Measurements from ENCODE around the gene KAZN.

KAZN gene

GRCh38 chr1:14926229-14926628 lies 327.7 kb downstream of the KAZN start:
- H3K4me1 ChIP-seq (ENCODE audit: control insufficient read depth, insufficient read depth, low read length): peaks cover 6% of the 10 kb centered on the region
- H3K9me3 ChIP-seq (ENCODE audit: control insufficient read depth, insufficient read depth, low read length): no peaks in the 10 kb centered on the region
- H3K27me3 ChIP-seq (ENCODE audit: control insufficient read depth, insufficient read depth, low read length): peaks cover 35% of the 10 kb centered on the region
- no peak overlapping the region for H3K4me3 ChIP-seq (ENCODE audit: low read depth, low read length)
- H3K36me3 ChIP-seq (ENCODE audit: control insufficient read depth, insufficient read depth, low read length): no peaks in the 10 kb centered on the region
- no peak overlapping the region for H3K9ac ChIP-seq (ENCODE audit: low read depth, low read length)

GRCh38 chr1:14926818-14927575 lies 328.5 kb downstream of the KAZN start:
- Histone ChIP-seq H3K4me1 (ENCODE audit: control insufficient read depth, insufficient read depth, low read length) (peaks cover 6% of the 10 kb centered on the region), H3K9me3 (ENCODE audit: control insufficient read depth, insufficient read depth, low read length) (no peaks in the 10 kb centered on the region), H3K4me3 (ENCODE audit: low read depth, low read length) (no peak overlapping the region), H3K9ac (ENCODE audit: low read depth, low read length) (no peak overlapping the region), H3K27me3 (ENCODE audit: control insufficient read depth, insufficient read depth, low read length) (peaks cover 35% of the 10 kb centered on the region), H3K36me3 (ENCODE audit: control insufficient read depth, insufficient read depth, low read length) (no peaks in the 10 kb centered on the region)

GRCh38 chr1:14928412-14928811 lies 329.9 kb downstream of the KAZN start:
- Histone ChIP-seq H3K9me3 (ENCODE audit: control insufficient read depth, insufficient read depth, low read length) (no peaks in the 10 kb centered on the region), H3K9ac (ENCODE audit: low read depth, low read length) (no peak overlapping the region), H3K4me3 (ENCODE audit: low read depth, low read length) (no peak overlapping the region), H3K4me1 (ENCODE audit: control insufficient read depth, insufficient read depth, low read length) (peaks cover 6% of the 10 kb centered on the region), H3K27me3 (ENCODE audit: control insufficient read depth, insufficient read depth, low read length) (peaks cover 32% of the 10 kb centered on the region), H3K36me3 (ENCODE audit: control insufficient read depth, insufficient read depth, low read length) (no peaks in the 10 kb centered on the region)

- H3K4me1 ChIP-seq (ENCODE audit: control insufficient read depth, insufficient read depth, low read length): peaks cover 6% of the 10 kb centered on the region
Observed at GRCh38 chr1:14928886-14929546, 330.5 kb downstream of the KAZN start.

GRCh38 chr1:14929547-14930246 lies 331.2 kb downstream of the KAZN start:
- Histone ChIP-seq H3K9ac (ENCODE audit: low read depth, low read length) (no peak overlapping the region), H3K4me1 (ENCODE audit: control insufficient read depth, insufficient read depth, low read length) (peaks cover 6% of the 10 kb centered on the region), H3K9me3 (ENCODE audit: control insufficient read depth, insufficient read depth, low read length) (no peaks in the 10 kb centered on the region), H3K36me3 (ENCODE audit: control insufficient read depth, insufficient read depth, low read length) (no peaks in the 10 kb centered on the region), H3K27me3 (ENCODE audit: control insufficient read depth, insufficient read depth, low read length) (peaks cover 28% of the 10 kb centered on the region), H3K4me3 (ENCODE audit: low read depth, low read length) (no peak overlapping the region)

More at GRCh38 chr1:14928886-14929546, 330.5 kb downstream of the KAZN start:
- no peaks in the 10 kb centered on the region for H3K9me3 ChIP-seq (ENCODE audit: control insufficient read depth, insufficient read depth, low read length)
- no peaks in the 10 kb centered on the region for H3K36me3 ChIP-seq (ENCODE audit: control insufficient read depth, insufficient read depth, low read length)
- H3K9ac ChIP-seq (ENCODE audit: low read depth, low read length): no peak overlapping the region
- H3K4me3 ChIP-seq (ENCODE audit: low read depth, low read length): no peak overlapping the region
- peaks cover 29% of the 10 kb centered on the region for H3K27me3 ChIP-seq (ENCODE audit: control insufficient read depth, insufficient read depth, low read length)

- Histone ChIP-seq H3K4me3 (ENCODE audit: low read depth, low read length) (no peak overlapping the region), H3K9ac (ENCODE audit: low read depth, low read length) (no peak overlapping the region), H3K36me3 (ENCODE audit: control insufficient read depth, insufficient read depth, low read length) (no peaks in the 10 kb centered on the region), H3K4me1 (ENCODE audit: control insufficient read depth, insufficient read depth, low read length) (peaks cover 2% of the 10 kb centered on the region), H3K9me3 (ENCODE audit: control insufficient read depth, insufficient read depth, low read length) (no peaks in the 10 kb centered on the region), H3K27me3 (ENCODE audit: control insufficient read depth, insufficient read depth, low read length) (peaks cover 21% of the 10 kb centered on the region)
Observed at GRCh38 chr1:14930247-14930965, 331.9 kb downstream of the KAZN start.

GRCh38 chr1:14932034-14932638 lies 333.7 kb downstream of the KAZN start:
- Histone ChIP-seq H3K9ac (ENCODE audit: low read depth, low read length) (no peak overlapping the region), H3K27me3 (ENCODE audit: control insufficient read depth, insufficient read depth, low read length) (peaks cover 4% of the 10 kb centered on the region), H3K9me3 (ENCODE audit: control insufficient read depth, insufficient read depth, low read length) (no peaks in the 10 kb centered on the region), H3K4me3 (ENCODE audit: low read depth, low read length) (no peak overlapping the region), H3K36me3 (ENCODE audit: control insufficient read depth, insufficient read depth, low read length) (no peaks in the 10 kb centered on the region), H3K4me1 (ENCODE audit: control insufficient read depth, insufficient read depth, low read length) (peaks cover 1% of the 10 kb centered on the region)

GRCh38 chr1:14934867-14935266 lies 336.4 kb downstream of the KAZN start:
- Histone ChIP-seq H3K36me3 (ENCODE audit: control insufficient read depth, insufficient read depth, low read length) (no peaks in the 10 kb centered on the region), H3K27me3 (ENCODE audit: control insufficient read depth, insufficient read depth, low read length) (no peaks in the 10 kb centered on the region), H3K9ac (ENCODE audit: low read depth, low read length) (no peak overlapping the region), H3K9me3 (ENCODE audit: control insufficient read depth, insufficient read depth, low read length) (no peaks in the 10 kb centered on the region), H3K4me1 (ENCODE audit: control insufficient read depth, insufficient read depth, low read length) (peaks cover 5% of the 10 kb centered on the region), H3K4me3 (ENCODE audit: low read depth, low read length) (no peak overlapping the region)

- Histone ChIP-seq H3K4me3 (ENCODE audit: low read depth, low read length) (no peak overlapping the region), H3K27me3 (ENCODE audit: control insufficient read depth, insufficient read depth, low read length) (no peaks in the 10 kb centered on the region), H3K4me1 (ENCODE audit: control insufficient read depth, insufficient read depth, low read length) (peaks cover 5% of the 10 kb centered on the region), H3K36me3 (ENCODE audit: control insufficient read depth, insufficient read depth, low read length) (no peaks in the 10 kb centered on the region), H3K9ac (ENCODE audit: low read depth, low read length) (no peak overlapping the region), H3K9me3 (ENCODE audit: control insufficient read depth, insufficient read depth, low read length) (no peaks in the 10 kb centered on the region)
Observed at GRCh38 chr1:14936815-14937214, 338.3 kb downstream of the KAZN start.

GRCh38 chr1:14937288-14937949 lies 338.9 kb downstream of the KAZN start:
- Histone ChIP-seq H3K36me3 (ENCODE audit: control insufficient read depth, insufficient read depth, low read length) (no peaks in the 10 kb centered on the region), H3K4me1 (ENCODE audit: control insufficient read depth, insufficient read depth, low read length) (peaks cover 5% of the 10 kb centered on the region), H3K9ac (ENCODE audit: low read depth, low read length) (no peak overlapping the region), H3K4me3 (ENCODE audit: low read depth, low read length) (no peak overlapping the region), H3K9me3 (ENCODE audit: control insufficient read depth, insufficient read depth, low read length) (no peaks in the 10 kb centered on the region), H3K27me3 (ENCODE audit: control insufficient read depth, insufficient read depth, low read length) (no peaks in the 10 kb centered on the region)
